HG02588 (cell line): ENCODE results near the gene HECA.
A peak's percentile ranks its signal among the peaks of the same experiment; 100 is the strongest.
"Not testable (repeated sequence)": the region's sequence is repeated elsewhere in the genome, so short reads cannot be mapped to it uniquely, and the experiment has no call there.

ENCODE experiments used
- ATAC-seq: cut with Tn5 transposase; IDR thresholded peaks from one replicate; pipeline ENCODE4 v1.9.1; 2021; ENCODE audit warnings: mild to moderate bottlenecking, moderate library complexity; ENCODE audit not compliant: unreplicated experiment

Gene HECA

DNA sequence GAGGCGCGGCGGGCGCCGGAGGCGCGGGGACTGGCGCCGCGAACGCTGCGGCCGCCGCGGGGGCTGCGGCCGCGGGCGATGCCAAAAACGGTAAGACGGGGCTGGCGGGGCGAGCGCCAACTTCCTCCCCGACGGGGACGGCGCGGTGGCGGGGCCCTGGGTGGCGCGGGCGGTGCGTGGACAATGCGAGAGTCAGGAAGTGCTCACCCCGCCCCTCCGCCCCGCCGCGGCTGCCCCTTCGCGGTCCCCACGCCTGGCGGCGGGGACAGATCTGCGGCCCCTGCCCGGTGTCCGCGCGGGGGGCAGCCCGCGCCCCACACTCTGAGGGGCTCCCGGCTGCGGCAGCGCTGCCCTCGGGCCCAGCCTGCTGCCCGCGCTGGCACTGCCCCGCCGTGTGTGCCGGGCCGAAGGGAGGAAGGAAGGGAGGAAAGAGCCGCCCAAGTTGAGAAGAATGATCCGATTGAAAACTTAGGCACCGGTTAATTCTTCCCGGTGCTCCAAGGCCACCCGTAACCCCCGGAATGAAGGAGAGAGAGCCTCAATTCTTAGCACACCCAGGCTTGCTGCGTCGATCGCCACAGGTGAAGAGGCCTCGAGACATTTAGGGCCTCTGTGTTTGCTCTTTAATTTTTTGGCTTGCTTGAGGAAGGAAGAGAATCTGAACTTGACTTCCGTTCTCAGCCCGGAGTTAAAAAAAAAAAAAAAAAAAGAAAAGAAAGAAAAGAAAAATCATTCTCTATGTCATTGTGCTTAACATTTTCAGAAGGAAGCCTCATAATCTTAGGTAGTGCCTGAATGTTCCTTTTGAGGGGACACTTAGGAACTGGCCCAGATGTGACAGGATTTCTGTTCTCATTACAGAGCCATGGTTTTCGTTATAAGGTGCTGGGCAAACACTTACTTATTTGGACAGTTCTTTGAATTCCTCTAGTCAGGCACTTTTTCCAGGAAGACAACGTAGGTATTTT, 982 bp downstream of the HECA start:
- ATAC-seq, result peak; percentile 35

DNA sequence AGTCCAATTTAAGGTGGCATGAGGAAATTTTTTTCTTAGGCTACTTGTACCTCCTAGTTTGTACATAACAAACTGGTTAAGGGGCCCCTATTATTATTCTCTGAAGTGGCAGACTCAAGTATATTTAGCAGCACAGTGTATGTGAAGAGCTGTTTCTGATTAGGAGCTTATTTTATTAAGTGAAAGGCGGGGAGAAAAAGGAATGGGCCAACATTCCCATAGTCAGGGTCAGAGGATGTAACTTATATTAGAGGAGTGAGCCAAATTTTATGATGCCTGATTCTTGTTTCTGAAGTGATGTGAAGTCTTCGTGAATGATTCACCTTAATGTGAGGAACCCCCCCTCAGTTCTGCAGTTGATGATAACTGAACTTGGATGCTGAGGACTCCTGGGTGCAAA, 2.8 kb downstream of the HECA start:
- ATAC-seq, result no peak

DNA sequence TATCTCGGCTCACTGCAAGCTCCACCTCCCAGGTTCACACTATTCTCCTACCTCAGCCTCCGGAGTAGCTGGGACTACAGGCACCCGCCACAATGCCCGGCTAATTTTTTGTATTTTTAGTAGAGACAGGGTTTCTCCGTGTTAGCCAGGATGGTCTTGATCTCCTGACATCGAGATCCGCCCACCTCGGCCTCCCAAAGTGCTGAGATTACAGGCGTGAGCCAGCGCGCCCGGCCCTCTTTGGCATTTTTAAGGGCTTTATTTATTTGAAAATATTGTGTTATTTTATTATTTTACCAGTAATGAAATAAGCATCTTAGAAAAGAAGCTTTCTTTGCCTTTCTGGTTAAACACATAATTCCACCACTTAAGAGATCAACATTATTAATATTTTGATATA, 6.0 kb downstream of the HECA start:
- not testable (repeated sequence) for ATAC-seq

DNA sequence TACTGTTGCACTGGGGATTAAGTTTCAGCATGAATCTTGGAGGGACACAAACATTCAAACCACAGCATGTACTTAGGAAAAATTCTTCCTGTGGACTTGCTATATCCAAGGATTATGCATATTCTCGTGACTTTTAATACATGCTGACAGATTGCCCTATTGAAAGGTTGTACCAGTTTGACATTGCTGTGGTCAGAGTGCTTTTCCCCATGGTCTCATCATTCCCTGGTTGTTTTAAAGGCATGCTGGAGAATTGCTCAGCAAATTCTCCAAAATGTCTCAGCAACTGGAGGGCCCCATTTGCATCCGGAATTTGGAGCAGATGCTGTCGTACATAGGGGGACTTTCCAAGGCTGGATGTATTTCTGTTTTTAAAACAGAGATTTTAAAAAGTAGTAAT, 7.4 kb downstream of the HECA start:
- ATAC-seq, result no peak

DNA sequence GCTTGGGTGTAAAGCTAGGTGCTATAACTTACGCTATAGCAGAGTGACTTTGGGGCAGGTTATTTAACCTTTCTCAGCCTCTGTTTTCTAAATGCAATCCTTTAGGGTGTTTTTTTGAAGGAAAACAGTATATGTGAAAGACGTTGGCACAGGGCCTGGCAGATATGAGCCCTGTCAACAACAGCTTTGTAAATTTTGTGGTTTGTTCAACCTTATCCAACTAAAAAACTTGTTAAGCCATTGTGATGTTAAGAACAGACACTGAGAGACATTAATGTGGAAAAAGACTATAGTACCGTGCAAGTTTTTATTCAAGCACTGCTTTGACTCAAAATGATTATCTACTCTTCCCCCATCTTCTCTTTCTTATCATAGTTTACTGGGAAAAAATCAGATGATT, 8.2 kb downstream of the HECA start:
- no peak for ATAC-seq

DNA sequence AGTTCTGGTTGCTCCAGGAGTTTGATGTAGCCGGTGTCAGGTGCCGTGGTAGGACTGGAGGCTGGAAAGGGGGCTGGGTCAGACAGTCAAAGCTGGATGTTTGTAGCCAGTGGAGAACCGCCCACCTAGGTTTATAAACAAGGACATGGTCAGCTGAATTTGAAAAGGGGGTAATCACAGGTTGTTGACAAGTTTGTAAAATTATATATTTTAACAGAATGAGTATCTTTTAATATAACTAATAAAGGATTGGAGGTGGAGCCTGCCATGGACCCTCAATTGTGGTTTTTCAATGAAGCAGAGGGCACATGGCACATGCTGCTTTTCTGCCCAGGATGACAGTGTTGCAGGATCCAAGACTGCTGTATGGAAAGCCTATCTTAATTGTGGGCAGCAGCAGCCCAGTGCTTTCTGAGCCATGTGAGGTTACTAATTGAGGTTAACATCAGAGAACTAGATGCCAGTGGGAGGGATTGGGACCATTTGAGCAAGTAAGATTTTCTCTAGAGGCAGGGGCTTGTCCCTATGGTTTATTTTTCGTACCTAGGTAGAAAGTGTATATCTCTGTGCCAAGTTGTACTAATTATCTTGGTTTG, 9.7 kb downstream of the HECA start:
- ATAC-seq, result no peak

DNA sequence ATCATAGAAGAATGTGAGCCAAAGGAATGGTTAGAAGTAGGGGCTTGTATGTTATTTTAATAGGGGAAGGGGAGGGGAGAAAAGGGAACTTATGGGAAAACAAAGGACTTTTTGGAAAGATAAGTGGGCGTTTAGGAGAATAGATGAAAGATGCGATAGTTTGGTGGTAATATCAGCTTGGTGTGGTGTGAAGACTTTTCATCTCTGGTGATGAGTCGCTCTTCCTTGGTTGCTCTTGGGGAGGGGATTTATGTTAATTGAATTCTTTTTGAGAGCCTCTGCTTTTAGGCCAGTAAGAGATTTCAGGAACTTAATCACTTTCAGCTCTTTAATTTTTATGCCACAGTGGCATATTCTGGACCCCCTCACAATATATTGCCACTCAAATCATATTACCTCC, 10.8 kb downstream of the HECA start:
- no peak for ATAC-seq

DNA sequence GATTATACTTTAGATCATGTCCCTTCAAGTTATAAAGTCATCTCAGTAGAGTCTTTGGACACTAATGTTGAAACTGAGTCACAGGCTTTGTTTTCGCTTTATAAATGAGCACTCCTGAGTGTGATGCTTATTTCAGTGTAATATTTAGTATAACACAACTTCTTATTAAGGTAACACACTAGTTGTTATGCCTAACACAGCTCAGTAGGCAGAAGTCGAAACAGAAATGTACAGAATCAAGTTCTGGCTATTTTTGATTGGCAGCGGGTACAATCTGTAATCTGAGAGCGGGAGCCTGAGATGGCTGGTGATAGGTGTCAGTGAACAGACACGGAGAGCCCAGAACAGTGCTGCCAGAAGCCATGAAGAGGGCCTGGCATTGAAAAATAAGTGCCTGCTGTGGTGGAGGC, 11.4 kb downstream of the HECA start:
- peak; percentile 58 for ATAC-seq

DNA sequence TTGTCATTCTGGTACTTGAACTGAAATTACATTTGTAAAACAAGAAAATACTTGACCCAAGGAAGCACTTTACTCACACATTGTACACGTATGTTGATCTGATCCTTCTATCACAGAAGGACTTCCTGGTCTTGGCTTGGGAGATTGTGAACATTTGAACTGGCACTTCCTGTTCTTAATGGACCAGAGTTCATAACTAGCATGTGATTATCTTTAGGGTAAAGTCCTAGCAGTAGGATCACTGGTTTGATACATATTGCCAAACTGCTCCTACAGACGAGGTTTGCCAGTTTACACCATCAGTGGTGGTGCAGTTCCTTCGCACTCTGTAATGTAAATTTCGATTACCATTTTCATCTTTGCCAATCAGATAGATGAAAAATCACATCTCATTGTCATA, 12.7 kb downstream of the HECA start:
- ATAC-seq, result no peak

DNA sequence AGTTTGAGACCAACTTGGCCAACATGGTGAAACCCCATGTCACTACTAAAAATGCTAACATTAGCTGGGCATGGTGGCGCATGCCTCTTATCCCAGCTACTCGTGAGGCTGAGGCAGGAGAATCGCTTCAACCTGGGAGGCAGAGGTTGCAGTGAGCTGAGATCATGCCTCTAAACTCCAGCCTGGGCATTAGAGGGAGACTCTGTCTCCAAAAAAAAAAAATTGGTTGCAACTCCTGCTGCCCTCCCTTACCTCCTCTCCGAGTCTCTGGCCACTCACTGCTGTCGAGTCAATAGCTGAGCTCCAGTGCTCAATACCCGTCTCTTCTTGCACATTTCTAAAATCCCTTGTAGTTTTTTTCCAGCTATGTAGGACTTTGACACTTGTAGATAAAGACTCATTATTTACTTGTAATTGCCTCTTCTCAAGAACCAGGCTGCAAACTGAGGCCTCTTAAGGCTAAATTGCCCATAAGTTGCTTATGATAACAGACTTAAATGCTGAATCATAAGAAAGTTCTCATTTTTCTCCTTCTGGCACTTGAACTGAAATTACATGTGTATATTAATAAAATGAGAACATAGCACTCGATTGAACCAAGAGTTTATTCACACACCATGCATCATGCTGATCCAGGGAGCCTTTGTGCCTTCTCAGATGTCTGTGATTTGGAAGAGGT, 13.8 kb downstream of the HECA start:
- ATAC-seq, result no peak

DNA sequence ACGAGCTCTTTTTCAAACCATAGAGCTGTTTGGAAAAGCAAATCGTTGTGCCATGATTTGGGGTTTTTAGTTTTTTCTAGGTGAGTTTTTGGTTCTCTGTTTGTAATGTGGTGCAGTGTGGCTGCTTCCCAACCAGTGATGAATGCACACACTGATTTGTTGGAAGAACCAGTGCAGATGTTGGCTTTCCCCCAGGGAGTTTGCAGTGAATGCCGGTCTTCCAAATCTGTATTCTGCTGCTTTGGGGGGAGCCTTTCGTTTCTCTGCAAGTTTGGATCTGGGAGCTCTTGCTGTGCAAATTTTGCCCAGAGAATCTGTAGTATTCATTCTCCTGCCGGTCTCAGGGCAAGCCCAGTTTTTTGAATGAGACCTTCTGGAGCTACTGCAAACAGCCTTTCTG, 14.5 kb downstream of the HECA start:
- ATAC-seq, result no peak

DNA sequence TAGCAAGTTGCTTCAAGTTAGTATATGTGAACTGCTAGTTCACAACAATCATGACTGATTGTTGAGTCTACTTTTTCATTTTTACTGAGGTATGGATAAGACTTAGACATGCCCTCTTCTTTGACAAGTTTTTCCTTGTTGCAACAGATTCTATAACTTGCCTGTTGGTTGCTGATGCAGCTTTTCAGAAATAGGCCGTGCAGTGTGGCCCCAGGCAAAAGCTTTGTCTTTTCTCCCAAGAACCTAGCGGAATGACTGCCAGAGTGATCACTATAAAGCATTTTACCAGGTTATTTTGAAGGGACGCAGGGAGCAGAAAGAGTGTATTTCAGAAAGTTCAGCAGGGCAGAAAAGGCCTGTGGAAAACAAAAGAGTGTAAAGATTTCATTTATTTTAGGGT, 16.0 kb downstream of the HECA start:
- no peak for ATAC-seq

DNA sequence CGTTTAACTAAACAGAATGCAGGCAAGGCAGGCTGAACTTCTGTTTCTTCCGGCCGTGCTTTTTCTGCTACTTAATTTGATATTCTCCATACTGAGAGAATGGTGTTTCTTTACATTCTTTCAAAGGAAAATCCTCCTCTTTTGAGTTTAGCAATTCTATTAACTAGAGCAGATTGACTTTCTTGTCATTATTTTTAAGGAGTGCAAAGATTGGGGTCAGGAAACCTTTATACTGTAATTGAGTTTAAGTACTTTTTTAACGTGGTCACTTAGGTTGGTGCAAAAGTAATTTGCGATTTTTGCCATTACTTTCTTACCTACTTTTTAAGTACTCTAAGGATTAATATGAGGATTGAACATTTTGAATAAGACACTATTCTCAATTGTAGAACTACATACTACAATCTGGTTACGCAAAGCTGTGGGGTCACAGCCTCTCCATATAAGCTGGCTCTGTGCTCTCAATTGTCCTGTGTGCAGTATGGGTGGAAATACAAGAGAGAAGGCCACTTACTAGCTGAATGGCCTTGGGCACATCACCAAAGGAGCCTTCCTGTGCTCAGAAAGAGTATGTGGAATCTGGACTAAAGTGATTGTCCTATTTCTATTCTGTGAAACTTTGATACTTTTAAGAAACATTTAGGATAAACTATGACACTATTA, 16.7 kb downstream of the HECA start:
- ATAC-seq, result no peak

DNA sequence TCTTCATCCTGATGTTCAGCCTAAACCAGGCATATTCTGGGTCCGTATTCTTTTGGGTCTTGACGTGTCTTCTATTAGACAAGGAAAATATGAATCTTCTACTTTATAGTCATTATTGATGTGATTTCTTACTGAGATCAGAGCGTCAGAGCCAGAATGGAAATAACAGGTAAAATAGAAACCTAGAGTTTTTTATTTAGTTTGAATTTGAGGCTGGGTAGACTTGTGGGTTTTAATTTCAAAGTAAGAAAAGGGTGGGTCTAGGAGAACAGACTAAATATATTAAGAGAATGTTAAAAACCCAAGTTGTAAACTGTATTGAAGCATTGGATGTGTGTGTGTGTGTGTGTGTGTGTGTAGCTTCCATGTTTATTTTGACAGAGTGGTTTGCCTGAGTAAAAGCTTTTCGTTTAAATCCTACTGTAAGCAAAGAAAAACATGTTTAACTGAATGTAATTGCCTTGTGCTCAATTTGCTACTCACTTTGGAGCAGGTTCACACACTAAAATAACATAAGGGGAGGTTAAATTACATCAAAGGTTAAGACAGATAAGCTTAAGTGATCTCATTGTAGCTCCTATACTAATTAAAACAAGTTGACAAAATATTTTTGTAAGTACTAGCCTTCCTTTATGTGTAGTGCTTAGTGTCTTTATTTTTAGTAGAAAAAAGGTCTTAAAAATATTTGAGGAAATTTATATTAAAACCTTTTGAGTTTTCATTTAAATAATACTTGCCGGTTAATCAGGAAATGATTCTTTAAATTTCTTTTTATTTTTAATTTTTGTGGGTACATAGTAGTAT, 17.4 kb downstream of the HECA start:
- ATAC-seq, result no peak

DNA sequence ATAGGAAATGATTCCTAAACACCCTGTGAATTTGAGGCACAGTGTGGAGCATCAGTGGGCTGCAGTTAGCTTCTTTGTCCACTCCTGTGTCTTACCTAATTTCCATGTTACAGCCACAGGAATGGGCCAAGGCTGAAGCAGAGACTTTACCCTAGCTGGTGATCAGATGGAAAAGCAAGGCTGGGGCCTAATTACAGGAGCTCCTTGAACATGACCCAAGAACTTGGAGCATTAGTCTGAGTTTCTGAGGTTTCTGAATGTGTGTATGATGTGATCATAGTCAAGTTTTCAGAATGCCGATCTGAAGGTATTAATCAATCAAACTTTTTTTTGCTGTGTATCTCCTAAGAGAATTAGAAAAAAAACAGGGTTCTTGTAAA, 18.0 kb downstream of the HECA start:
- no peak for ATAC-seq

DNA sequence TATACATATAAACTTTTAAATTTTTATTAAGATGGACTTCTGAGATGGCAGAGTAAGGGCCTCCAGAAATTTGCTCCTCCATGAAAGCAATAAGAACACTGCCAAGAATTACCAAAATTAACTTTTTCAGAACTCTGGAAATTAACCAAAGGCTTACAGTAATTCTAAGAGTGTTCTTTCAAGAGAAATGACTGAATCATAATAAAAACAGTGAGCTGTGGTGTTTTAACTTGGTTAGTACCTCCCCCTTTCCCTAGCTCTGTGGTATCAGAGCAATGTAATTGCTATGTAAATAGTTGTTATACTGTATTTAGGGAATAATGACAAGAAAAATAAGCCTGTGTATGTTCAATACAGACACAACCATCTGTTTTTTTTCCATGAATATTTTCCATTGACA, 19.0 kb downstream of the HECA start:
- no peak for ATAC-seq

DNA sequence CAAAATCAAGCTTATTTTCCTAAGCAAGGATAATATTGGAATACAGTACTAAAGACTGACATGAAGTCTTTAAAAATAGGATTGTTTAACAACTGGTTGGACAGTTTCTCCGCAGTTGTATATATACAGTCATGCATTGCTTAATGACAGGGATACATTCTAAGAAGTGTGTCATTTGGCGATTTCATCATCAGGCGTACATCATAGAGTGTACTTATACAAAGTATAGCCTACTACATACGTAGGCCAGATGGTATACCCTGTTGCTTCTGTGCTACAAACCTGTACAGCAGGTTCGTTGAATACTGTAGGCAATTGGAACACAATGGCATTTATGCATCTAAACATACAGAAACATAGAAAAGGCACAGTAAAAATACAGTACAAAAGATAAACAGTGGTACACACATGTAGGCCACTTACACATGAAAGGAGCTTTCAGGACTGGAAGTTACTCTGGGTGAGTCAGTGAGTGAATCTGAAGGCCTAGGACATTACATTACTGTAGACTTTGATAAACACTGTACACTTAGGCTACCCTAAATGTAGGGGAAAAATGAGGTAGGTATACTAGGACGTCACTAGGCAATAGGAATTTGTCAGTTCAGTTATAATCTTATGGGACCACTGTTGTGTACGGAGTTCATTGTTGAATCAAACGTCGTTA, 20.1 kb downstream of the HECA start:
- ATAC-seq, result no peak

DNA sequence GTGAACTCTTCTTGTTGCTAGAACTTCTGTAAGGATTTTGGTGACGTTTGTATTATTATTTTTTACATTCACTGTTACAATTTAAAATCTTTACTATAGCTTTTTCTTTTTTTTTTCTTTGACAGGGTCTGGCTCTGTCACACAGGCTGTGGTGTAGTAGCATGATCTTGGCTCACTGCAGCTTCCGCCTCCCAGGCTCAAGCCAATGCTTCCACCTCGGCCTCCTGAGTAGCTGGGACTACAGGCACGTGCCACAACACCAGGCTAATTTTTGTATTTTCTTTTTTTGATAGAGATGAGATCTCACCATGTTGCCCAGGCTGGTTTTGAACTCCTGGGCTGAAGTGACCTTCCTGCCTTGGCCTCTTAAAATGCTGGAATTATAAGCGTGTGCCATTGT, 21.2 kb downstream of the HECA start:
- no peak for ATAC-seq

DNA sequence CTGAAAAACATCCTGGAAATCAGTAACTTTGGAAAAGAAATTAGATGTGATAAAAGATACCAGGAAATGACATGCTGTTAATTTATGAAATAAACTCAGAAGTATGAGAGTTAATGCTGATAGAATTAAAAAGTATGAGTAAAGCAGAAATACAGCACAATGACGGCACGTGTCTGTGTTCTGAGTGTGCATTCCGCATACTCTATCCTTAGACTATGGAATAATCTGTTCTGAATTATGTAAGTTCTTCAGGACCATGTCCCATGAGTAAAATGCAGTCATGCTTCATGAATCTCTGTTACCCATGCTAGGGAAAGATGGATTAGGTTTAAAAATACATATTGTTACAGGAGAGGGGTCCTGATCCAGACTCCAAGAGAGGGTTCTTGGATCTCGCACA, 21.7 kb downstream of the HECA start:
- no peak for ATAC-seq

DNA sequence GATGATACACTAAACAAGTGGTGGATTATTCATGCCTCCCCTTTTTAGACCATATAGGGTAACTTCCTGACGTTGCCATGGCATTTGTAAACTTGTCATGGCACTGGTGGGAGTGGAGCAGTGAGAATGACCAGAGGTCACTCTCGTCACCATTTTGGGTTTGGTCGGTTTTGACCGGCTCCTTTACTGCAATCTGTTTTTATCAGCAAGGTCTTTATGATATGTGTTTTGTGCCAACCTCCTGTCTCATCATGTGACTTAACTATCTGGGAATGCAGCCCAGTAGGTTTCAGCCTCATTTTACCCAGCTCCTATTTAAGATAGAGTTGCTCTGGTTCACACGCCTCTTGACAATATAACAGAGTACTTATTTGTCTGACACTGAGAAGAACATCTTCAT, 22.2 kb downstream of the HECA start:
- not testable (repeated sequence) for ATAC-seq
